ENCODE data around the gene BHLHA15. TPM values are rescaled to one million over a fixed set of nuclear protein-coding genes. Genes with fewer than 3 reads are reported as not detected.

Gene BHLHA15
- total RNA-seq, 2 experiments from 2014 or later = 0.23 to 0.47 TPM

GRCh38 chr7:98191668-98192431 lies 19.4 kb upstream of the BHLHA15 start:
- Mint-ChIP-seq H3K27me3 (no peaks in the 10 kb centered on the region), H3K4me1 (peaks cover 3% of the 10 kb centered on the region), H3K4me3 (no peak overlapping the region), H3K27ac (no peak overlapping the region), H3K36me3 (ENCODE audit: low read depth) (peaks cover 45% of the 10 kb centered on the region), H3K9me3 (ENCODE audit: low read depth) (no peaks in the 10 kb centered on the region)
- intact Hi-C loops (cut with DNase I, micrococcal nuclease) = no loop called here
- POLR2A ChIA-PET = no interaction called here
- DNase-seq = no peak
- CTCF ChIA-PET = no interaction called here
- no peak for ATAC-seq

- H3K27me3 Mint-ChIP-seq = no peaks in the 10 kb centered on the region
- peaks cover 3% of the 10 kb centered on the region for H3K4me1 Mint-ChIP-seq
- DNase-seq (no peak), ATAC-seq (no peak)
- no peak overlapping the region for H3K27ac Mint-ChIP-seq
- CTCF ChIA-PET = no interaction called here
- POLR2A ChIA-PET = no interaction called here
- H3K36me3 Mint-ChIP-seq (ENCODE audit: low read depth) = peaks cover 41% of the 10 kb centered on the region
- no peaks in the 10 kb centered on the region for H3K9me3 Mint-ChIP-seq (ENCODE audit: low read depth)
- H3K4me3 Mint-ChIP-seq = no peak overlapping the region
- intact Hi-C loops (cut with DNase I, micrococcal nuclease) = no loop called here
Measured at GRCh38 chr7:98192781-98193457, 18.3 kb upstream of the BHLHA15 start.

GRCh38 chr7:98193474-98194180 lies 17.6 kb upstream of the BHLHA15 start:
- no peaks in the 10 kb centered on the region for H3K9me3 Mint-ChIP-seq (ENCODE audit: low read depth)
- H3K27me3 Mint-ChIP-seq = no peaks in the 10 kb centered on the region
- ATAC-seq = no peak
- CTCF ChIA-PET = no interaction called here
- POLR2A ChIA-PET = no interaction called here
- H3K36me3 Mint-ChIP-seq (ENCODE audit: low read depth) = peaks cover 43% of the 10 kb centered on the region
- intact Hi-C loops (cut with DNase I, micrococcal nuclease) = no loop called here
- no peak overlapping the region for H3K27ac Mint-ChIP-seq
- H3K4me3 Mint-ChIP-seq = no peak overlapping the region
- peaks cover 3% of the 10 kb centered on the region for H3K4me1 Mint-ChIP-seq
- no peak for DNase-seq

GRCh38 chr7:98194186-98194585 lies 17.1 kb upstream of the BHLHA15 start:
- ATAC-seq (no peak), DNase-seq (no peak)
- intact Hi-C loops (cut with DNase I, micrococcal nuclease) = no loop called here
- peaks cover 3% of the 10 kb centered on the region for H3K9me3 Mint-ChIP-seq (ENCODE audit: low read depth)
- peaks cover 6% of the 10 kb centered on the region for H3K4me1 Mint-ChIP-seq
- ChIA-PET POLR2A (no interaction called here), CTCF (no interaction called here)
- no peak overlapping the region for H3K27ac Mint-ChIP-seq
- no peaks in the 10 kb centered on the region for H3K27me3 Mint-ChIP-seq
- H3K4me3 Mint-ChIP-seq = no peak overlapping the region
- H3K36me3 Mint-ChIP-seq (ENCODE audit: low read depth) = peaks cover 41% of the 10 kb centered on the region

- DNase-seq (no peak), ATAC-seq (no peak)
- POLR2A ChIA-PET = no interaction called here
- Mint-ChIP-seq H3K4me3 (no peak overlapping the region), H3K4me1 (peaks cover 9% of the 10 kb centered on the region), H3K27me3 (no peaks in the 10 kb centered on the region), H3K9me3 (ENCODE audit: low read depth) (peaks cover 4% of the 10 kb centered on the region), H3K36me3 (ENCODE audit: low read depth) (peaks cover 40% of the 10 kb centered on the region), H3K27ac (no peak overlapping the region)
- intact Hi-C loops (cut with DNase I, micrococcal nuclease) = no loop called here
- CTCF ChIA-PET = no interaction called here
Measured at GRCh38 chr7:98194672-98195457, 16.4 kb upstream of the BHLHA15 start.

- intact Hi-C loops (cut with DNase I, micrococcal nuclease) = no loop called here
- peaks cover 6% of the 10 kb centered on the region for H3K9me3 Mint-ChIP-seq (ENCODE audit: low read depth)
- H3K27me3 Mint-ChIP-seq = no peaks in the 10 kb centered on the region
- ChIA-PET CTCF (no interaction called here), POLR2A (no interaction called here)
- peaks cover 30% of the 10 kb centered on the region for H3K4me1 Mint-ChIP-seq
- peaks cover 39% of the 10 kb centered on the region for H3K36me3 Mint-ChIP-seq (ENCODE audit: low read depth)
- H3K27ac Mint-ChIP-seq = no peak overlapping the region
- H3K4me3 Mint-ChIP-seq = no peak overlapping the region
- DNase-seq (no peak), ATAC-seq (no peak)
Measured at GRCh38 chr7:98196706-98197605, 14.3 kb upstream of the BHLHA15 start.

GRCh38 chr7:98199131-98199530 lies 12.1 kb upstream of the BHLHA15 start:
- ChIA-PET CTCF (interaction anchor here (0.9 kb wide), 1 partner anchor 31 kb away, joined by 3 read pairs; no protein-coding TSS in a partner anchor), POLR2A (no interaction called here)
- intact Hi-C loops (cut with DNase I, micrococcal nuclease) = no loop called here
- Mint-ChIP-seq H3K4me1 (peaks cover 50% of the 10 kb centered on the region), H3K27ac (no peak overlapping the region), H3K4me3 (no peak overlapping the region), H3K27me3 (no peaks in the 10 kb centered on the region), H3K9me3 (ENCODE audit: low read depth) (peaks cover 6% of the 10 kb centered on the region), H3K36me3 (ENCODE audit: low read depth) (peaks cover 26% of the 10 kb centered on the region)
- no peak for ATAC-seq
- no peak for DNase-seq

GRCh38 chr7:98200364-98200763 lies 10.9 kb upstream of the BHLHA15 start:
- ChIA-PET CTCF (no interaction called here), POLR2A (no interaction called here)
- peaks cover 6% of the 10 kb centered on the region for H3K9me3 Mint-ChIP-seq (ENCODE audit: low read depth)
- no peaks in the 10 kb centered on the region for H3K27me3 Mint-ChIP-seq
- H3K4me3 Mint-ChIP-seq = no peak overlapping the region
- H3K36me3 Mint-ChIP-seq (ENCODE audit: low read depth) = peaks cover 31% of the 10 kb centered on the region
- H3K4me1 Mint-ChIP-seq = peaks cover 58% of the 10 kb centered on the region
- intact Hi-C loops (cut with DNase I, micrococcal nuclease) = loop anchor here in 1 of 2 experiments (5.0 kb wide), 2 partner anchors 68 to 82 kb away; partner anchors contain the start of gene BRI3
- peak overlapping the region; percentile 52 for H3K27ac Mint-ChIP-seq
- DNase-seq = no peak
- ATAC-seq = peak; percentile 38

- Mint-ChIP-seq H3K4me1 (peaks cover 55% of the 10 kb centered on the region), H3K36me3 (ENCODE audit: low read depth) (peaks cover 44% of the 10 kb centered on the region), H3K27me3 (no peaks in the 10 kb centered on the region), H3K27ac (peak overlapping the region; percentile 88), H3K4me3 (peak overlapping the region; percentile 46), H3K9me3 (ENCODE audit: low read depth) (peaks cover 6% of the 10 kb centered on the region)
- DNase-seq = peak; percentile 84
- ChIA-PET CTCF (interaction anchor here (0.7 to 1.6 kb wide), 6 partner anchors 32 to 181 kb away, joined by 3 to 5 read pairs (median 3); no protein-coding TSS in a partner anchor), POLR2A (interaction anchor here (0.5 kb wide), 1 partner anchor 58 kb away, joined by 3 read pairs; no protein-coding TSS in a partner anchor)
- peak; percentile 91 for ATAC-seq
- intact Hi-C loops (cut with DNase I, micrococcal nuclease) = loop anchor here (1.0 to 5.0 kb wide), 4 partner anchors 48 to 80 kb away; partner anchors contain the start of gene BRI3 (in 1 of the 2)
Measured at GRCh38 chr7:98202367-98203195, 8.7 kb upstream of the BHLHA15 start.
